ENCODE data around the gene HADHA. TPM values are rescaled to one million over a fixed set of nuclear protein-coding genes. Genes with fewer than 3 reads are reported as not detected.

Gene HADHA
- total RNA-seq (2022; extraction: Qiagen RNA extraction; ENCODE audit: low read depth) = 117 to 146 TPM (median 129 TPM) in 5 replicates

DNA sequence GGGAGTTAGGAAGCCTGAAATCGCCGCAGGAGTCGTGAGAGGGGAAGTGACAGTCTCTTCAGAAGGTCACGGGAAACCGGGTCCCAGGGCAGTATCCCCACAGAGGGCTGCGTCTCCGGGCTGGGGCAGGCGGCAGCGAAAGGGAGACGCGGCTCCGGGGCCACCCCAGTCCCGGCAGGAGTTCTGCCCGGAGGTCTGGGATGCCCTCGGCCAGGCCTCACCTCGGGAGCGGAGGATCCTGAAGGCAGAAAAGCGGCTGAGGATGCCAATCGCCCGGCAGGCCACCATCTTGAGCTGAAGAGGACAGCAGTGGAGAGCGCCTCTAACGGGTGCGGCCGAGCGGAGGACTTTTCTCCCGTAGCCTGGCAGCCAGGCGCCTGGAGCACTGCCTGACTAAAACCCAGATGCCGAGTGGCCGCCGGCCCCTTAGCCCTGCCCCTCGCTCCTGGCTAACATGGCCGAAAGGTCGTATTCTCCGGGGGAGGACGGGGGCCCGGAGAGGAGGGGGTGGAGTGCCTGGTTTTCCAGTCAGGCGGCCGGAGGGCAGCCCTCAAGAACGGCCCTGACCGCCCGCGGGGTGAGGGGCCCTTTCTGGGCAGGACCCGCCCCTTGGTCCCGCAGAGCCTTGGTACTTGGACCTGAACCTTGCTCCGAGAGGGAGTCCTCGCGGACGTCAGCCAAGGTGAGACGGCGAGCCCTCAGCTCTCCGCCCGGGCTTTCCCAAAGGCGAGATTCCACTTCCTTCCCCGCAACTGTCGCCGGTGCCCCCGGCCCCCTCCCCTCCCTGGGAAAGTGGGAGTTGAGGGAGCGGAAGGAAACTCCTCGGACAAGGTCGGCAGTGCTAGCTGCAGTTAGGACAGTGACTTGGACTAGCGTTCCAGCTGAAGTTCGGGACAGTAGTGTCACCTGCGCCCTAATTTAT is at the start of gene HADHA, which contains the start of gene HADHB:
TSS of gene HADHA (minus strand) at position 324 of the 922 bp plus-strand sequence. CDS start at position 288, 36 bp downstream.
TSS of gene HADHB (plus strand) at position 631 of the 922 bp plus-strand sequence. CDS start 9,316 bp downstream, outside the sequence.

DNA sequence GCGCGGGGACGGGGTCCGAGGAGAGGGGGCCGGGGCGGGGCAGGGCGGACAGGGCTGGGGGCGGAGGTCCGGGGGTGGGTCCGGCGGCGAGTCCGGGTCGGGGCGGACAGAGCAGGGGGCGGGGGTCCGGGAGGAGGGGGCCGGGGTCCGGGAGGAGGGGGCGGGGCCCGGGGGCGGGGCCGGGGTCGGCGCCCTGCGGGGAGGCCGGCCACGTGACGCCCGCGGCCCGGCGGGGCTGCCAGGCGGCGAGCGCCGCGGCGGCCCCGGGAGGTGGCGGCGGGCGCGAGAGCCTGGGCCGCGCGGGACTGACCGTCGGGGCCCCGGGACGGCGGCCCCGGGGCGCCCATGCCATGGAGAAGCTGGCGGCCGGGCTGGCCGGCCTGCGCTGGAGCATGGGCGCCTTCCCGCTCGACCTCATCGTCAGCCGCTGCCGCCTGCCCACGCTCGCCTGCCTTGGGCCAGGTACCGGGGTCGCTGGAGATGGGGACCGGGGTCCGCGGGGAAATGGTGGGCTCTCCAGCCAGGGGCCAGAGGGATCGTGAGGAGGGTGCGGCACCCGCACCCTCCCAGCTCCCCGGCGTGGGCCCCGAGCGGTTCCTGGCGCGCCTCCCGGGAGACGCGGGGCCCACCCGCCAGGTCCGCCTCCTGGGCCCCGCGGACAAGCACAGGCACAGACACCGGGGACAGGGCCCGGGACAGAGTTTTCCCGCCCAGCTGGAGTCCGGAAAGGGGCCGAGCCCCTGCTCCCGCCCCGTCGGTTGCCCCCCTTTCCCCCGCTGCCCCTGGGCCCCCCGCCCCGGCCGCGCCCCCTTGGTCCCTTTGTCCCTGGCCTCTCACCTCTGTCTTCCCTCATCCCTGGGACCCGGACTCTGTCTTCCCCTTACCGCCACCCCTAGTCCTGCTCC is 71.3 kb downstream of the HADHA start, which contains the start of gene GAREM2:
TSS of gene GAREM2 (plus strand) at position 218 of the 905 bp plus-strand sequence. CDS start at position 351, 133 bp downstream.

Other genes starting within 250 kb of the HADHA start
- 264 to 376 TPM (median 304 TPM) in 5 replicates for gene RAB10, start 210.5 kb downstream of the HADHA start, total RNA-seq (2022; extraction: Qiagen RNA extraction; ENCODE audit: low read depth)
- gene GAREM2, start 71.5 kb downstream of the HADHA start, total RNA-seq (2022; extraction: Qiagen RNA extraction; ENCODE audit: low read depth) = 5.6 to 9.7 TPM (median 7.0 TPM) in 5 replicates
- gene HADHB, start 307 bp upstream of the HADHA start, total RNA-seq (2022; extraction: Qiagen RNA extraction; ENCODE audit: low read depth) = 87.4 to 105 TPM (median 99.6 TPM) in 5 replicates
- gene SELENOI, start 101.5 kb upstream of the HADHA start, total RNA-seq (2022; extraction: Qiagen RNA extraction; ENCODE audit: low read depth) = 11.8 to 21.5 TPM (median 21.0 TPM) in 5 replicates
- 0.10 to 0.22 TPM (median 0.17 TPM) in 3 of 5 replicates, not detected in the others for gene ADGRF3, start 102.2 kb upstream of the HADHA start, total RNA-seq (2022; extraction: Qiagen RNA extraction; ENCODE audit: low read depth)
- 0.14 to 0.61 TPM (median 0.26 TPM) in 4 of 5 replicates, not detected in the other for gene DRC1, start 157.3 kb upstream of the HADHA start, total RNA-seq (2022; extraction: Qiagen RNA extraction; ENCODE audit: low read depth)
- gene OTOF, start 233.5 kb upstream of the HADHA start, total RNA-seq (2022; extraction: Qiagen RNA extraction; ENCODE audit: low read depth) = 0.05 to 0.13 TPM (median 0.07 TPM) in 4 of 5 replicates, not detected in the other

All from A549 treated with RU486 at 1 μM for 4 hours (cell line).